HFF-Myc (cell line): ENCODE results near the gene VAT1.

Source experiments
- DNase-seq: peaks from one replicate; pipeline ENCODE4 v3.0.0-alpha.2; 2011; ENCODE audit warnings: low read depth; ENCODE audit errors: extremely low read depth
- H3K4me3 ChIP-seq: replicated peaks from 2 replicates; pipeline ENCODE4 v1.5.1; 2011; ENCODE audit warnings: low read depth, mild to moderate bottlenecking, control low read depth, low read length
- CTCF ChIP-seq: IDR thresholded peaks from 2 replicates; pipeline ENCODE4 v1.5.1; 2012; ENCODE audit warnings: mild to moderate bottlenecking, low read depth, low read length, control low read depth; ENCODE audit errors: missing control alignments

Gene VAT1

GRCh38 chr17:42992872-42993271 lies 29.3 kb downstream of the VAT1 start:
- TF ChIP-seq CTCF = no peak
- no peak overlapping the region for H3K4me3 ChIP-seq
- no peak for DNase-seq

- H3K4me3 ChIP-seq = no peak overlapping the region
- DNase-seq = no peak
- TF ChIP-seq CTCF = no peak
Observed at GRCh38 chr17:42991471-42991870, 30.7 kb downstream of the VAT1 start.

GRCh38 chr17:42989726-42990652 lies 32.2 kb downstream of the VAT1 start:
- H3K4me3 ChIP-seq = no peak overlapping the region
- DNase-seq = no peak
- no peak for TF ChIP-seq CTCF

- TF ChIP-seq CTCF = no peak
- no peak for DNase-seq
- H3K4me3 ChIP-seq = no peak overlapping the region
Observed at GRCh38 chr17:42989141-42989540, 33.0 kb downstream of the VAT1 start.

GRCh38 chr17:42985225-42985624 lies 37.0 kb downstream of the VAT1 start:
- TF ChIP-seq CTCF = no peak
- no peak for DNase-seq
- no peak overlapping the region for H3K4me3 ChIP-seq

GRCh38 chr17:42982266-42982665 lies 39.9 kb downstream of the VAT1 start:
- no peak for TF ChIP-seq CTCF
- DNase-seq = no peak
- no peak overlapping the region for H3K4me3 ChIP-seq
